Fibroblast of the aortic adventitia (primary cell): ENCODE measurements around the gene SCO1. TPM values are rescaled to one million over a fixed set of nuclear protein-coding genes. Genes with fewer than 3 reads are reported as not detected.
"Not testable (repeated sequence)": the region's sequence is repeated elsewhere in the genome, so short reads cannot be mapped to it uniquely, and the experiment has no call there.

Source experiments
- DNase-seq: peaks from one replicate; pipeline ENCODE4 v3.0.0-alpha.2; 2010; ENCODE audit warnings: low read depth
- H3K4me3 ChIP-seq: 2 replicates; pipeline ENCODE4 v1.5.1; 2011; ENCODE audit warnings: low read depth, mild to moderate bottlenecking, control low read depth, low read length, moderate library complexity
- total RNA-seq: library from RNA; depleted of rRNA; stranded (reverse); fragments of >200 nt; gene quantifications from 2 replicates; pipeline ENCODE4 v1.2.3, GENCODE V29; 2012; ENCODE audit warnings: low replicate concordance
- TF ChIP-seq, protein P1 (sequence below): IDR thresholded peaks from 2 replicates; pipeline ENCODE4 v1.5.1; 2011; ENCODE audit warnings: mild to moderate bottlenecking, low read length, control low read depth, inconsistent platforms; ENCODE audit not compliant: insufficient read depth

The SCO1 gene
- total RNA-seq, 1 donor = 22.1 TPM

GRCh38 chr17:10731408-10731879 lies 34.1 kb upstream of the SCO1 start:
- TF ChIP-seq, protein P1, sequence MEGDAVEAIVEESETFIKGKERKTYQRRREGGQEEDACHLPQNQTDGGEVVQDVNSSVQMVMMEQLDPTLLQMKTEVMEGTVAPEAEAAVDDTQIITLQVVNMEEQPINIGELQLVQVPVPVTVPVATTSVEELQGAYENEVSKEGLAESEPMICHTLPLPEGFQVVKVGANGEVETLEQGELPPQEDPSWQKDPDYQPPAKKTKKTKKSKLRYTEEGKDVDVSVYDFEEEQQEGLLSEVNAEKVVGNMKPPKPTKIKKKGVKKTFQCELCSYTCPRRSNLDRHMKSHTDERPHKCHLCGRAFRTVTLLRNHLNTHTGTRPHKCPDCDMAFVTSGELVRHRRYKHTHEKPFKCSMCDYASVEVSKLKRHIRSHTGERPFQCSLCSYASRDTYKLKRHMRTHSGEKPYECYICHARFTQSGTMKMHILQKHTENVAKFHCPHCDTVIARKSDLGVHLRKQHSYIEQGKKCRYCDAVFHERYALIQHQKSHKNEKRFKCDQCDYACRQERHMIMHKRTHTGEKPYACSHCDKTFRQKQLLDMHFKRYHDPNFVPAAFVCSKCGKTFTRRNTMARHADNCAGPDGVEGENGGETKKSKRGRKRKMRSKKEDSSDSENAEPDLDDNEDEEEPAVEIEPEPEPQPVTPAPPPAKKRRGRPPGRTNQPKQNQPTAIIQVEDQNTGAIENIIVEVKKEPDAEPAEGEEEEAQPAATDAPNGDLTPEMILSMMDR = no peak
- no peak overlapping the region for H3K4me3 ChIP-seq
- no peak for DNase-seq

- peak overlapping the region; percentile 71 for H3K4me3 ChIP-seq
- DNase-seq = not testable (repeated sequence)
Observed at GRCh38 chr17:10730247-10730646, 32.9 kb upstream of the SCO1 start.

- peak; percentile 72 for DNase-seq
- TF ChIP-seq, protein P1 = no peak
- H3K4me3 ChIP-seq = peak within 1 kb of the TSS; percentile 71
Observed at GRCh38 chr17:10729334-10730193, 32.2 kb upstream of the SCO1 start, which contains the start of gene TMEM220. Gene TMEM220, minus strand, starts transcription at chr17:10730023. Its CDS starts 172 bp downstream, at chr17:10729851.

DNA sequence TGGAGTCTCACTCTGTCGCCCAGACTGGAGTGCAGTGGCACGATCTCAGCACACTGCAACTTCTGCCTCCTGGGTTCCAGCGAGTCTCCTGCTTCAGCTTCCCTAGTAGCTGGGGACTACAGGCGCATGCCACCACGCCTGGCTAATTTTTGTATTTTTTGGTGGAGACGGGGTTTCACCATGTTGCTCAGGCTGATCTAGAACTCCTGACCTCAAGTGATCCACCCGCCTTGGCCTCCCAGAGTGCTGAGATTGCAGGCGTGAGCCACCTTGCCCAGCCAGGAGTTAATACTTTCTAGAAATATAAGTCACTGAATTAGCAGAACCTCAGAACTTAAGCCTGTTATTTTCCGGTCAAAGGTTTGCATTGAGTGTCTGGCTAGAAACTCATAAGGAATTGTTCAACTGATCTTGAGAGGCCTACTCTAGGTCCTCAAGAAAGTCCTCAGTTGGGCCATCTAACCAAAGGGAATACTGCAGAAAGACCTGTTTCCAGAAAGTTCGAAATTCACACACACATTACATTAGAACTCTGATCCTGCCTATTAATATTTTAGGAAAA lies 31.1 kb upstream of the SCO1 start:
- H3K4me3 ChIP-seq = no peak overlapping the region
- no peak for DNase-seq
- TF ChIP-seq, protein P1 = no peak

- no peak for DNase-seq
Observed at GRCh38 chr17:10727192-10727591, 29.9 kb upstream of the SCO1 start.

DNA sequence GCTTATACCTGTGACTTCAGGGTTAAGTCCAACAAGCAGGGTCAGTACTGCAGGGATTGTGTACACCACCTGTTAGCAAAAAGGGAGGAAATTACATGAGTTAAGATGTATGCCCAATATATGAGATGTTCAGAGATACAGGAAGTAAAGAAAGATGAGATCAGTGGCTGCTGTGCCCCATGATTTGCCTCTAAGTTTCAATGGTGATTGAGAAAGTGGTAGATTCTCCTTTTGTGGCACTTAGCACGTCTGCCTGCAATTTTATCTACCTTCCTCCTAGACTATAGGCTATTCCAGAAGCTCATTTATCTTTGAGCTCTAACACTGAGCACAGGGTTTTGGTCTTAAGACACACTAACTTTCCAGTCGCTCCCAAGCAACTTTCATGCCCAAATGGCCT lies 28.9 kb upstream of the SCO1 start:
- TF ChIP-seq, protein P1 = no peak
- no peak overlapping the region for H3K4me3 ChIP-seq
- DNase-seq = no peak

More at GRCh38 chr17:10727192-10727591, 29.9 kb upstream of the SCO1 start:
- H3K4me3 ChIP-seq = no peak overlapping the region
- TF ChIP-seq, protein P1 = no peak

DNA sequence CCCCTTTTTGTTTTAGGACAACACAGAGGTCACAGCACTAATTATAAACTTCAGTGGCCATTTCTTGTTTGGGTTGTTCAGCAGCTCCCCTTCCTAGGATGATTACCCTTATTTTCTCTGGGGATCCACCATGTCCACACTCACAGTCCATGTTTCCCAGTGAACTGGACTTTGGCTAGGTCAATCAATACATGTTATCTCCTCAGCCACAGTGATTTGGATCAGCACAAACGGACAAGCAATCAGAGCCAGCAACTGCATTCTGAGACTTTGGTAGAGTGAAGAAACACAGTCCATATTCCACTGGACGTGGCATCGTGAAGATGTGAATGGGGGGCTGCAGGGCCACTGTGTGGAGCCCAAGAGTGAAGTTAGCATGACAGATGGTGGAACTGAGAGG lies 27.9 kb upstream of the SCO1 start:
- TF ChIP-seq, protein P1 = no peak
- no peak overlapping the region for H3K4me3 ChIP-seq
- no peak for DNase-seq
